Measurements from ENCODE around the gene EHD3. TPM values are rescaled to one million over a fixed set of nuclear protein-coding genes. Genes with fewer than 3 reads are reported as not detected.
A peak's percentile ranks its signal among the peaks of the same experiment; 100 is the strongest.

The EHD3 gene
- total and polyA plus RNA-seq, 2 of the 8 experiments (the other 6 are each of a cell fraction or from before 2014, with no cell fraction given) = 9.3 to 12.0 TPM

DNA sequence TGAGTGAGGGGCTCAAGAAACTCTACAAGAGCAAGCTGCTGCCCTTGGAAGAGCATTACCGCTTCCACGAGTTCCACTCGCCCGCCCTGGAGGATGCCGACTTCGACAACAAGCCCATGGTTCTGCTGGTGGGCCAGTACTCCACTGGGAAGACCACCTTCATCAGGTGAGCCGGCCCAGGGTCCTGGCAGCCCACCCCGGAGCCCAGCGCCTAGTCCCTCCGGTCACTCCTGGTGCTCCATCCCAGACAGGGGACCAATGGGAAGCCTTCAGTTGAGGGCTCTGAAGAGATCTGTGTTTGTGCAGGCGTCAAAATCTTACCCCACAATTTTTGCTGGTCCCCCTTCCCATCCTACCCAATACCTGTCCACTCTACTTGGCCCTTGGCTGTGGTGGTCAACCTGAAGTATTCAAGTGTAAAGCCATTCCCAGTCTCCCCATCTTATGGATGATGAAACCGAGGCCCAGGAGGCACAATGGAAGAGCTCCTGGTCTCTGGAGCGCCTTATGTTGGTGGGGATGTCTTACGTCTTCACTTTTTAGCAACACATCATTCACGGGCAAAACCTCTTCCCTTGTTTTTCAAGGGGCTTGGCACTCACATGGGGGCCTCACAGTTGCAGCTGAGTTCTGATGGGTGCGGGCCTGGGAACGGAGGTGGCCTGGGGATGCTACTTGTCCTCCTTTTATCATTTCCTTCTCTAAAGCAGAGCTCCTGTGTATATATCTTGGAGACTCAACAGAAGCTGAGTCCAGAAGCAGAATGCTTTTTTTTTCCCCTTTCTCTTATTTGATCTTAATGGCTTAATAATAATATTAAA lies 941 bp downstream of the EHD3 start:
- Histone ChIP-seq H4K20me1 (replicated peaks in 1 of 2; ENCODE audit: control insufficient read depth in 1 of 2, insufficient read depth in 2 of 2, low read length in 2 of 2) (peaks cover 0 to 1% of the 10 kb centered on the region in 2 experiments), H3K4ac (replicated peaks; ENCODE audit: insufficient read length, low read depth, low read length) (no peak overlapping the region), H3K4me2 (ENCODE audit: insufficient read depth in 1 of 2, low read depth in 2 of 2, low read length in 2 of 2) (peak overlapping the region; percentile 88 to 91), H3K36me3 (ENCODE audit: control insufficient read depth in 2 of 4, insufficient read depth in 4 of 4, low read length in 3 of 4) (no peaks in the 10 kb centered on the region), H4K8ac (ENCODE audit: extremely low read depth, insufficient read depth, low read length) (no peak overlapping the region), H3K23ac (ENCODE audit: insufficient read length) (no peak overlapping the region), H3K27ac (ENCODE audit: low read depth, low read length) (no peak overlapping the region), H4K91ac (replicated peaks; ENCODE audit: insufficient read length, low read length) (no peak overlapping the region), H3K18ac (ENCODE audit: extremely low read depth, low read length) (no peak overlapping the region), H3K4me3 (ENCODE audit: extremely low read depth in 1 of 4, insufficient read depth in 2 of 4, low read depth in 3 of 4, low read length in 4 of 4) (peak overlapping the region; percentile 54 to 84 (median 70)), H3K9me3 (ENCODE audit: insufficient read depth in 2 of 2, low read depth in 1 of 2, low read length in 1 of 2) (no peaks in the 10 kb centered on the region), H3K23me2 (ENCODE audit: low read depth, low read length) (peaks cover 5% of the 10 kb centered on the region; the same call in 1 of the 2 replicates), H4K5ac (ENCODE audit: insufficient read length, low read depth, low read length) (no peak overlapping the region), H2BK12ac (ENCODE audit: low read depth, low read length) (no peak overlapping the region), H3K4me1 (replicated peaks in 1 of 4; ENCODE audit: control insufficient read depth in 3 of 4, insufficient read depth in 4 of 4, low read length in 3 of 4) (peaks cover 4 to 6% (median 4%) of the 10 kb centered on the region in 4 experiments; a peak in 5 of 7 replicates), H3K14ac (ENCODE audit: insufficient read length) (no peak overlapping the region), H3K27me3 (replicated peaks in 1 of 4; ENCODE audit: control insufficient read depth in 3 of 4, extremely low read depth in 1 of 4, insufficient read depth in 3 of 4, low read length in 3 of 4) (peaks cover 0 to 8% (median 5%) of the 10 kb centered on the region in 4 experiments; a peak in 4 of 7 replicates), H2BK120ac (replicated peaks; ENCODE audit: low read depth, low read length) (no peak overlapping the region), H3K79me2 (ENCODE audit: control insufficient read depth in 1 of 2, insufficient read depth in 2 of 2, low read length in 2 of 2) (no peaks in the 10 kb centered on the region), H2BK5ac (ENCODE audit: low read depth, low read length) (no peak overlapping the region), H2AFZ (ENCODE audit: low read length) (no peak overlapping the region), H3K56ac (replicated peaks; ENCODE audit: insufficient read length, low read depth, low read length) (no peak overlapping the region), H2AK5ac (ENCODE audit: low read depth, low read length) (no peak overlapping the region), H2BK15ac (ENCODE audit: low read length) (no peak overlapping the region), H3K79me1 (ENCODE audit: low read depth, low read length) (no peaks in the 10 kb centered on the region), H2BK20ac (ENCODE audit: low read length) (no peak overlapping the region), H3K9ac (replicated peaks in 1 of 4; ENCODE audit: extremely low read depth in 1 of 4, low read depth in 3 of 4, low read length in 3 of 4) (peak overlapping the region in 2 of 4 experiments; percentile 9 to 30; a peak in 4 of 7 replicates)
- ChIA-PET CTCF (ENCODE audit: partially characterized antibody) (interaction anchor here (0.6 to 3.3 kb wide), 6 partner anchors 11 to 99 kb away, joined by 3 to 30 read pairs (median 5); no protein-coding TSS in a partner anchor), POLR2A (ENCODE audit: partially characterized antibody) (interaction anchor here (1.0 to 1.9 kb wide), 3 partner anchors 18 to 61 kb away, joined by 3 to 10 read pairs (median 3); no protein-coding TSS in a partner anchor)
- 67% methylated on average over 17 of the region's 17 CpGs; no CpG with 5 or more reads in 1 of the 2 experiments for WGBS, 2 experiments (ENCODE audit: extremely low coverage in 1 of 2, insufficient coverage in 1 of 2, insufficient read length in 1 of 2, insufficient replicate concordance in 2 of 2, low coverage in 1 of 2, low lambda C conversion rate in 2 of 2, missing lambda C conversion rate in 1 of 2)
- no peak for FAIRE-seq
- no peak for DNase-seq (ENCODE audit: low read depth in 1 of 2, low spot score in 2 of 2)
- TF ChIP-seq SIRT6 (IDR thresholded peaks at IDR 0.05; ENCODE audit: low read length) (no peak), BRCA1 (IDR thresholded peaks at IDR 0.05; ENCODE audit: low read depth, low read length) (no peak), KDM5A (IDR thresholded peaks at IDR 0.05; ENCODE audit: low read length) (no peak), KDM1A (IDR thresholded peaks at IDR 0.05; ENCODE audit: borderline replicate concordance, low read length) (peak; percentile 55; the same call in 1 of the 2 replicates)

Data from H1 (cell line).